Upper lobe of right lung (tissue), 1 donor: Measurements from ENCODE around the gene RAB11FIP4. TPM values are rescaled to one million over a fixed set of nuclear protein-coding genes. Genes with fewer than 3 reads are reported as not detected.

Source experiments
- ATAC-seq: fragments of 200-7000 bp; cut with Tn5 transposase; one replicate; pipeline ENCODE4 v1.9.1; 2020; ENCODE audit warnings: mild to moderate bottlenecking, moderate library complexity
- DNase-seq: peaks from one replicate; pipeline ENCODE4 v3.0.0-alpha.2; 2020
- H3K27ac ChIP-seq: fragments of 200-600 bp; one replicate; pipeline ENCODE4 v1.8.0; 2022
- H3K27me3 ChIP-seq: fragments of 200-600 bp; one replicate; pipeline ENCODE4 v1.8.0; 2022; ENCODE audit warnings: mild to moderate bottlenecking
- H3K36me3 ChIP-seq: fragments of 200-600 bp; one replicate; pipeline ENCODE4 v1.8.0; 2022
- H3K4me1 ChIP-seq: fragments of 200-600 bp; one replicate; pipeline ENCODE4 v1.8.0; 2022
- H3K4me3 ChIP-seq: fragments of 200-600 bp; one replicate; pipeline ENCODE4 v1.8.0; 2022; ENCODE audit warnings: mild to moderate bottlenecking
- H3K9me3 ChIP-seq: fragments of 200-600 bp; one replicate; pipeline ENCODE4 v1.8.0; 2022
- CTCF ChIP-seq: fragments of 200-600 bp; IDR thresholded peaks from one replicate; pipeline ENCODE4 v1.8.0; 2022; ENCODE audit warnings: antibody characterized with exemption
- intact Hi-C: fragments of 100-400 bp; cut with DNase I; formaldehyde crosslinking; loops from one replicate; pipeline ENCODE4 v1.11.0; 2022
- total RNA-seq: library from RNA; stranded (reverse); fragmentation: NEBNext Ultra II Directional; extraction: Animal tissue kit (Norgen Biotek cat#: 25700); gene quantifications from one replicate; pipeline ENCODE4 v1.2.1, GENCODE V29; 2021
- donor health status: DM: no; HTN: yes; CAD: no; lungs with severe emphysema.

The RAB11FIP4 gene
- total RNA-seq, 1 donor from 2014 or later = 13.5 TPM

DNA sequence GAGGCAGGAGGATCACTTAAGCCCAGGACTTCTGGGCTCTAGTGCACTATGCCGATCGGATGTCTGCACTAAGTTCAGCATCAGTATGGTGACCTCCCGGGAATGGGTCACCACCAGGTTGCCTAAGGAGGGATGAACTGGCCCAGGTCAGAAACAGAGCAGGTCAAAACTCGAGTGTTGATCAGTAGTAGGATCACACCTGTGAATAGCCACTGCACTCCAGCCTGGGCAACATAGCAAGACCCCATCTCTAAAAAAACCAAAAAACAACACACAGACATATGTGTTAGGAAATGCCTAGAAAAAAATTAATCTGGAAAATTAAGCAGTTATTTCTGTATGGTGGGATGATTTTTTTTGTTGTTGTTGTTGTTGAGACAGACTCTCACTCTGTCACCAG lies 127.0 kb downstream of the RAB11FIP4 start:
- DNase-seq (no peak), ATAC-seq (no peak)
- Histone ChIP-seq H3K36me3 (no peaks in the 10 kb centered on the region), H3K9me3 (no peaks in the 10 kb centered on the region), H3K4me3 (no peak overlapping the region), H3K27ac (no peak overlapping the region), H3K4me1 (no peaks in the 10 kb centered on the region), H3K27me3 (no peaks in the 10 kb centered on the region)
- intact Hi-C loops = no loop called here
- no peak for TF ChIP-seq CTCF

DNA sequence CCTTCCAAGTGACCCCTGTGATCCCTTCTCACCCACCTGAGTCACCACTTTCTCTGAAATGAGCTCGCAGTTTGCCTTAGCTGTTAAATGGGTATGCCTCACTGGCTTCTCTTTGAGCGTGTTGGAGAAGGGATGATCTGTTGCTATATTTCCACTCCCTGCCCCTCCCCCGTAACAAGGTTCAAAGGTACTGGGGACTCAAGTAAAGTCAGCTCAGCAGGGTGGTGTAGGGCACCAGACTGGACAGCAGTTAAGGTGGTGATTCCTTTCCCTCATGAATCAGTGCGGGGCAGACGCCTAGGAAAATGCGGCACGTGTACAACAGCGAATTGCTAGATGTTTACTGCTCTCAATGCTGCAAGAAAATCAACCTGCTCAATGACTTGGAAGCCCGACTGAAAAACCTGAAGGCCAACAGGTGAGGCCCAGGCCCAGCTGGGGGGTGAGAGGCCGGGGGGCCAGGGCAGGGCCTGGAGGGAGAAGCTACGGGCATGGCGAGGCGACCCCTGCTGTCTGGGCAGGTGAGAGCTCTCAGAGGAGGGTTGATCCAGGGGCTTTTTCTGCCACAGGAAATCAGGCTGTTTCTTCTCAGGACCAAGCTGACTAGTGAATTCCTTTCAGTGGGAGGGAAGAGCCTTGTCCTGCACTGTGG lies 130.3 kb downstream of the RAB11FIP4 start:
- H3K4me3 ChIP-seq = no peak overlapping the region
- ATAC-seq (no peak), DNase-seq (no peak)
- H3K9me3 ChIP-seq = no peaks in the 10 kb centered on the region
- H3K27me3 ChIP-seq = no peaks in the 10 kb centered on the region
- no peaks in the 10 kb centered on the region for H3K36me3 ChIP-seq
- no peak for TF ChIP-seq CTCF
- H3K27ac ChIP-seq = no peak overlapping the region
- H3K4me1 ChIP-seq = peaks cover 4% of the 10 kb centered on the region
- intact Hi-C loops = no loop called here

GRCh38 chr17:31522284-31522931 lies 130.9 kb downstream of the RAB11FIP4 start:
- ATAC-seq (no peak), DNase-seq (no peak)
- H3K36me3 ChIP-seq = no peaks in the 10 kb centered on the region
- TF ChIP-seq CTCF = no peak
- no peaks in the 10 kb centered on the region for H3K27me3 ChIP-seq
- peaks cover 4% of the 10 kb centered on the region for H3K4me1 ChIP-seq
- H3K27ac ChIP-seq = no peak overlapping the region
- intact Hi-C loops = no loop called here
- no peak overlapping the region for H3K4me3 ChIP-seq
- H3K9me3 ChIP-seq = no peaks in the 10 kb centered on the region

- no peak overlapping the region for H3K27ac ChIP-seq
- no peaks in the 10 kb centered on the region for H3K9me3 ChIP-seq
- ATAC-seq (no peak), DNase-seq (no peak)
- peaks cover 4% of the 10 kb centered on the region for H3K4me1 ChIP-seq
- H3K4me3 ChIP-seq = no peak overlapping the region
- no peaks in the 10 kb centered on the region for H3K36me3 ChIP-seq
- H3K27me3 ChIP-seq = no peaks in the 10 kb centered on the region
- no peak for TF ChIP-seq CTCF
- intact Hi-C loops = no loop called here
Observed at GRCh38 chr17:31522987-31523495, 131.6 kb downstream of the RAB11FIP4 start.

DNA sequence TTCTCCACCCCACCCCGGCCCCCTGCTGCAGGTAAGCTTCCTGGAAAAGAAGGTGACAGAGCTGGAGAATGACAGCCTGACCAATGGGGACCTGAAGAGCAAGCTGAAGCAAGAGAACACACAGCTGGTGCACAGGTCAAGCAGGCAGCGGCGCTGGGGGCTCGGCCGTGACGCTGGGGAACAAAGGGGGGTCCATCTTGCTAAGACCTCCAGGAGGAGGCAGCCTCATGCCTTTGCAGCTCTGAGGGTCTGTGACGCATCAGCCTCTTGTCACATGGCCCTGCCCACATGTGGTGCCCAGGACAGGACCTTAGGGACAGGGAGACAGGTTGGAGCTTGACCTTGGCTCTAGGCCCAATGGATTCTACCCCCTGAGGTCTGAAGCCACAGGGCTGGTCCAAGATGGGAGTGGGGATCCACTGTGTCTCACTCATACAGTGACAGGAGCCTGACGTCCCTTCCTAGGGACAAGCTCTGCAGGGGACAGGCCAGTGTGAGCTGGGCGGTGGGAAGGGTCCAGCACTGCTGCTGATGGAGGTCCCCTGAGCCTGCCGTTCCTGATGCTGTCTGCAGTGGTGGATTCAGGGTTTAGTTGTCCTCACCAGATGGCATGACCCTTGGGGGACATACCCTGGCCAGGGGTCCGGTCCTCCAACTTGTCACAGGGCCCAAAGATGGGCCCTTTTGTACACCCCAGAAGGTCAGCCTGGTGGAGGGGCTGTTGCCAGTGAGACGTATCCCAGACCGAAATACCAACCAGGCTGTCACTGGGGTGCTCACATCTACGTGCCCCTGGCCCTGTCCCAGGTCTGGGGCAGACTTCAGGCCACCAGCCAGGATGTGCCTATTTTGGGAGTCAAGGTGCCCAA lies 132.6 kb downstream of the RAB11FIP4 start:
- intact Hi-C loops = no loop called here
- Histone ChIP-seq H3K4me3 (no peak overlapping the region), H3K27me3 (no peaks in the 10 kb centered on the region), H3K9me3 (no peaks in the 10 kb centered on the region), H3K4me1 (peaks cover 4% of the 10 kb centered on the region), H3K27ac (no peak overlapping the region), H3K36me3 (peaks cover 6% of the 10 kb centered on the region)
- DNase-seq (no peak), ATAC-seq (no peak)
- no peak for TF ChIP-seq CTCF
